Endothelial cell of umbilical vein (primary cell): ENCODE data around the gene CUX1. TPM values are rescaled to one million over a fixed set of nuclear protein-coding genes. Genes with fewer than 3 reads are reported as not detected.

Experiments used
- BruUV-seq: library from RNA; stranded (reverse); fragments of 400-500 nt; replicated peaks from 2 replicates; lab custom pipeline; 2021; lab: Mats Ljungman, UMichigan
- CTCF ChIA-PET: fragments of 300-600, 350-600 bp; sonication (Branson Sonifier 250); formaldehyde crosslinking; loops from one replicate; lab custom pipeline; 2021; ENCODE audit warnings: antibody characterized with exemption, inconsistent platforms; lab: Charles Lee
- POLR2A ChIA-PET: fragments of 300-600, 350-600 bp; sonication (Branson Sonifier 250); formaldehyde crosslinking; loops from one replicate; lab custom pipeline; 2021; ENCODE audit warnings: antibody characterized with exemption, inconsistent platforms; lab: Charles Lee
- DNase-seq: peaks from one replicate; pipeline ENCODE4 v3.0.0-alpha.2; 2011; ENCODE audit warnings: low read depth, low spot score
- FAIRE-seq: peaks from 2 replicates; lab custom pipeline; 2011; peaks lifted over from hg19 to GRCh38; lab: Jason Lieb, UNC
- H2AFZ ChIP-seq: 2 replicates; pipeline ENCODE4 v1.6.0; 2012; ENCODE audit warnings: low read depth, low read length, control low read depth, inconsistent platforms
- H3K27ac ChIP-seq: 2 replicates; pipeline ENCODE4 v1.5.1; 2011; ENCODE audit warnings: low read depth, mild to moderate bottlenecking, control low read depth, low read length, moderate library complexity; ENCODE audit not compliant: insufficient read depth
- H3K27me3 ChIP-seq, 2 experiments: 2 replicates each; pipeline versions ENCODE4 v1.6.0 to v1.6.1; 2011; ENCODE audit warnings: low read length in 2 of 2, mixed read lengths in 1 of 2; ENCODE audit not compliant: control insufficient read depth in 2 of 2, insufficient read depth in 2 of 2
- H3K36me3 ChIP-seq, 2 experiments: 2 replicates in 1 of 2; 3 replicates in 1 of 2; pipeline ENCODE4 v1.5.1; 2011; ENCODE audit warnings: low read length in 2 of 2, mild to moderate bottlenecking in 1 of 2, moderate library complexity in 1 of 2; ENCODE audit not compliant: control insufficient read depth in 2 of 2, insufficient read depth in 2 of 2; ENCODE audit errors: extremely low read depth in 1 of 2
- H3K4me1 ChIP-seq: 3 replicates; pipeline ENCODE4 v1.5.1; 2011; ENCODE audit warnings: mild to moderate bottlenecking, low read length; ENCODE audit not compliant: control insufficient read depth, insufficient read depth; ENCODE audit errors: extremely low read depth
- H3K4me2 ChIP-seq: 2 replicates; pipeline ENCODE4 v1.6.1; 2011; ENCODE audit warnings: low read length, control low read depth, mixed read lengths; ENCODE audit not compliant: insufficient read depth
- H3K4me3 ChIP-seq, 3 experiments: fragments of 200-600 bp in 1 of 3; sonication (generic), shearing (Covaris generic) in 1 of 3; replicated peaks in 1 of 3; 2 replicates each; pipeline ENCODE4 v1.5.1; 2011 to 2016; ENCODE audit warnings: control low read depth in 3 of 3, low read length in 3 of 3, mild to moderate bottlenecking in 2 of 3, inconsistent platforms in 1 of 3, low read depth in 1 of 3, moderate library complexity in 1 of 3; ENCODE audit not compliant: insufficient read depth in 1 of 3
- H3K79me2 ChIP-seq: 2 replicates; pipeline ENCODE4 v1.6.0; 2012; ENCODE audit warnings: low read length, inconsistent platforms; ENCODE audit not compliant: control insufficient read depth, insufficient read depth
- H3K9ac ChIP-seq: replicated peaks from 2 replicates; pipeline ENCODE3; 2011; ENCODE audit warnings: low read length, control low read depth; ENCODE audit not compliant: insufficient read depth; ENCODE audit errors: extremely low read depth
- H3K9me1 ChIP-seq: replicated peaks from 3 replicates; pipeline ENCODE4 v1.6.0; 2011; ENCODE audit warnings: mild to moderate bottlenecking, low read length; ENCODE audit not compliant: control insufficient read depth, insufficient read depth; ENCODE audit errors: extremely low read depth
- H3K9me3 ChIP-seq: replicated peaks from 2 replicates; pipeline ENCODE4 v1.5.1; 2012; ENCODE audit warnings: low read length, inconsistent platforms; ENCODE audit not compliant: control insufficient read depth, insufficient read depth
- H4K20me1 ChIP-seq: replicated peaks from 2 replicates; pipeline ENCODE3; 2011; ENCODE audit warnings: mild to moderate bottlenecking, low read length; ENCODE audit not compliant: control insufficient read depth, insufficient read depth; ENCODE audit errors: extremely low read depth
- EZH2 ChIP-seq: IDR thresholded peaks from 2 replicates; pipeline ENCODE4 v1.6.1; 2012; ENCODE audit warnings: borderline replicate concordance, low read depth, mild to moderate bottlenecking, moderate library complexity, low read length, inconsistent platforms; ENCODE audit not compliant: severe bottlenecking
- FOS ChIP-seq: IDR thresholded peaks from 2 replicates; pipeline ENCODE4 v1.6.1; 2011; ENCODE audit warnings: mild to moderate bottlenecking, low read length, moderate library complexity, borderline replicate concordance; ENCODE audit not compliant: insufficient read depth
- GATA2 ChIP-seq: IDR thresholded peaks from 2 replicates; pipeline ENCODE4 v1.7.0; 2011; ENCODE audit warnings: low read depth, mild to moderate bottlenecking, moderate library complexity, mixed read lengths, low read length; ENCODE audit not compliant: insufficient read length, insufficient read depth
- JUN ChIP-seq: IDR thresholded peaks from 2 replicates; pipeline ENCODE4 v1.6.1; 2011; ENCODE audit warnings: borderline replicate concordance, low read depth; ENCODE audit not compliant: insufficient read length, insufficient read depth
- MYC ChIP-seq: IDR thresholded peaks from one replicate; pipeline ENCODE4 v1.6.1; 2011; ENCODE audit warnings: mild to moderate bottlenecking, low read depth, low read length
- POLR2A ChIP-seq: IDR thresholded peaks from 2 replicates; pipeline ENCODE4 v1.6.1; 2012; ENCODE audit warnings: low read depth, mild to moderate bottlenecking, control low read depth, low read length
- POLR2AphosphoS5 ChIP-seq: IDR thresholded peaks from 2 replicates; pipeline ENCODE4 v1.6.1; 2012; ENCODE audit warnings: low read depth, mild to moderate bottlenecking, control low read depth, low read length, moderate library complexity; ENCODE audit not compliant: insufficient read depth
- dilution Hi-C: fragments of 300-500 bp; cut with MboI; formaldehyde crosslinking; loops from one replicate; pipeline ENCODE4 v1.15.0; 2019; ENCODE audit warnings: low sequenced_read_pairs; ENCODE audit not compliant: extremely low pct_ligation_motif_present
- intact Hi-C: fragments of 100-400 bp; cut with micrococcal nuclease; formaldehyde crosslinking; loops from one replicate; pipeline ENCODE4 v1.10.0; 2022
- polyA plus RNA-seq, 4 experiments: library from polyadenylated mRNA; depleted of rRNA in 3 of 4; stranded (reverse) in 3 of 4; unstranded in 1 of 4; fragments of >200 nt; gene quantifications; 2 replicates each; pipeline versions ENCODE4 v1.2.1 to v1.2.3, GENCODE V29; 2011 to 2012; ENCODE audit warnings: missing spikeins in 1 of 4
- total RNA-seq: library from RNA; stranded (reverse); gene quantifications from 2 replicates; pipeline ENCODE4 v1.2.3, GENCODE V29; 2021
- TF ChIP-seq, protein P1 (sequence below), 2 donors: IDR thresholded peaks; 1 replicate in 1 of 2; 2 replicates in 1 of 2; pipeline ENCODE4 v1.5.1; 2011; ENCODE audit warnings: low read length in 2 of 2, mild to moderate bottlenecking in 2 of 2, moderate library complexity in 2 of 2, control low read depth in 1 of 2, inconsistent platforms in 1 of 2, low read depth in 1 of 2; ENCODE audit not compliant: insufficient read depth in 1 of 2; ENCODE audit errors: extremely low read depth in 1 of 2
- TF ChIP-seq, protein P2 (sequence below): IDR thresholded peaks from 2 replicates; pipeline ENCODE4 v1.6.1; 2011; ENCODE audit not compliant: insufficient read depth, insufficient read length

Gene CUX1
- total and polyA plus RNA-seq, 2 donors (not counting 3 experiments of a cell fraction or from before 2014, with no cell fraction given), result 13.8 to 49.8 TPM

DNA sequence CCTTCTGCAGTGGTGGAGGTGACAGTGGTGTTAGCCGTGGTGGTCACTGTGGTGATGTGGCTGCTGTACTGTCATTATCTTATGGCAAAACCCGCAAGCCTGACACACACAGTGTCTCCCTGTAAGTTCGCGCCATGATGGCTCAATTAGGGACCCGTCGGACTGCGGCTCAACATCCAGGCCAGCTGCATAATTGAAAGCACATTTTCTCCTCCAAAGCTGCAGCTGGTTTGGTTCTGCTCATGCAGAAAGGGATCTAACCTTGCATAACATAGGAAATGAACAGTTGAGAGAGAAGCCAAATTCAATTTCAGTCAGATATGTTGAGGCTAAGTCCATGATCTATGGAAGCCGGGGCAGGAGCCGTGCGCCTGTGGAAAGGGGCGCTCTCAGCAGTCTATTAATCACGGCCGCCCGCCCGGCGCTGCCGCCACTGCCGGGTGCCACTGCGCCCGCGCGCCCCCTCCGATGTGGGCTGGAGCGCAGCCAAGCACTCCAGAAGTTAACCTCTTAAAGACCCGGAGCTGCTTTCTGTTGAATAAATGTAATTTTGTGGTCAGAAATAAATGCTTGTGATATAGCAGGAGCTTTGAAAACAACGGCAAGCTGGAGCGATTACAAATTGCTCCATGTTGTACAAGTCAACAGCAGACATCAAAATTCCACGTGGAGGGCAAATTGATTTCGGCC lies 227.7 kb downstream of the CUX1 start:
- no peak overlapping the region for H2AFZ ChIP-seq
- H3K9me1 ChIP-seq, result no peaks in the 10 kb centered on the region
- H3K27ac ChIP-seq, result no peak overlapping the region
- H3K4me2 ChIP-seq, result no peak overlapping the region
- no peak overlapping the region for H3K4me3 ChIP-seq
- no peaks in the 10 kb centered on the region for H3K9me3 ChIP-seq
- CTCF ChIA-PET, result interaction anchor here (0.9 to 1.7 kb wide), 3 partner anchors 9 to 227 kb away, joined by 3 to 5 read pairs (median 3); no protein-coding TSS in a partner anchor
- no peaks in the 10 kb centered on the region for H3K36me3 ChIP-seq
- H3K4me1 ChIP-seq, result peaks cover 3% of the 10 kb centered on the region
- dilution Hi-C loops (no loop called here), intact Hi-C loops (no loop called here)
- H3K79me2 ChIP-seq, result no peaks in the 10 kb centered on the region
- no peaks in the 10 kb centered on the region for H3K27me3 ChIP-seq
- no peak for DNase-seq
- BruUV-seq, result no TSS peak
- POLR2A ChIA-PET, result no interaction called here
- H3K9ac ChIP-seq, result no peak overlapping the region
- TF ChIP-seq EZH2 (no peak), POLR2A (no peak), POLR2AphosphoS5 (no peak), MYC (no peak), FOS (no peak), GATA2 (no peak), JUN (no peak)
- TF ChIP-seq, protein P1, sequence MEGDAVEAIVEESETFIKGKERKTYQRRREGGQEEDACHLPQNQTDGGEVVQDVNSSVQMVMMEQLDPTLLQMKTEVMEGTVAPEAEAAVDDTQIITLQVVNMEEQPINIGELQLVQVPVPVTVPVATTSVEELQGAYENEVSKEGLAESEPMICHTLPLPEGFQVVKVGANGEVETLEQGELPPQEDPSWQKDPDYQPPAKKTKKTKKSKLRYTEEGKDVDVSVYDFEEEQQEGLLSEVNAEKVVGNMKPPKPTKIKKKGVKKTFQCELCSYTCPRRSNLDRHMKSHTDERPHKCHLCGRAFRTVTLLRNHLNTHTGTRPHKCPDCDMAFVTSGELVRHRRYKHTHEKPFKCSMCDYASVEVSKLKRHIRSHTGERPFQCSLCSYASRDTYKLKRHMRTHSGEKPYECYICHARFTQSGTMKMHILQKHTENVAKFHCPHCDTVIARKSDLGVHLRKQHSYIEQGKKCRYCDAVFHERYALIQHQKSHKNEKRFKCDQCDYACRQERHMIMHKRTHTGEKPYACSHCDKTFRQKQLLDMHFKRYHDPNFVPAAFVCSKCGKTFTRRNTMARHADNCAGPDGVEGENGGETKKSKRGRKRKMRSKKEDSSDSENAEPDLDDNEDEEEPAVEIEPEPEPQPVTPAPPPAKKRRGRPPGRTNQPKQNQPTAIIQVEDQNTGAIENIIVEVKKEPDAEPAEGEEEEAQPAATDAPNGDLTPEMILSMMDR (IDR thresholded peaks at IDR 0.05; ENCODE audit: extremely low read depth in 1 of 2, insufficient read depth in 1 of 2, low read depth in 1 of 2, low read length in 2 of 2), result no peak
- TF ChIP-seq, protein P2, sequence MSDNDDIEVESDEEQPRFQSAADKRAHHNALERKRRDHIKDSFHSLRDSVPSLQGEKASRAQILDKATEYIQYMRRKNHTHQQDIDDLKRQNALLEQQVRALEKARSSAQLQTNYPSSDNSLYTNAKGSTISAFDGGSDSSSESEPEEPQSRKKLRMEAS, result no peak
- no peaks in the 10 kb centered on the region for H4K20me1 ChIP-seq
- FAIRE-seq, result no peak
